Epithelial cell of proximal tubule (primary cell): ENCODE data around the gene CYSTM1. TPM values are rescaled to one million over a fixed set of nuclear protein-coding genes. Genes with fewer than 3 reads are reported as not detected.

ENCODE experiments used
- DNase-seq: peaks from one replicate; pipeline ENCODE4 v3.0.0-alpha.2; 2011; ENCODE audit warnings: low read depth
- H3K4me3 ChIP-seq: 2 replicates; pipeline ENCODE4 v1.5.1; 2011; ENCODE audit warnings: low read depth, mild to moderate bottlenecking, low read length
- CTCF ChIP-seq: conservative IDR thresholded peaks from 2 replicates; pipeline ENCODE4 v1.5.1; 2012; ENCODE audit warnings: low read depth, mild to moderate bottlenecking, low read length
- total RNA-seq: library from RNA; depleted of rRNA; stranded (reverse); fragments of >200 nt; gene quantifications from 2 replicates; pipeline ENCODE4 v1.2.3, GENCODE V29; 2015

Gene CYSTM1
- total RNA-seq: 57.4 and 161 TPM in 2 replicates

GRCh38 chr5:140174465-140175366 lies at the start of gene CYSTM1:
TSS of gene CYSTM1 (plus strand) at chr5:140175188. CDS start at chr5:140194466, 19,278 bp downstream.
- DNase-seq: no peak
- H3K4me3 ChIP-seq: peak within 1 kb of the TSS; percentile 64
- TF ChIP-seq CTCF: no peak

GRCh38 chr5:140125637-140126036 lies 49.4 kb upstream of the CYSTM1 start, which contains the start of gene IGIP:
TSS of gene IGIP (plus strand) at chr5:140125937. CDS start at chr5:140128477, 2,540 bp downstream.
- DNase-seq: no peak
- TF ChIP-seq CTCF: no peak
- no peak within 1 kb of the TSS for H3K4me3 ChIP-seq

- no peak for TF ChIP-seq CTCF
- DNase-seq: no peak
- H3K4me3 ChIP-seq: no peak overlapping the region
These were observed 48.5 kb upstream of the CYSTM1 start for GRCh38 chr5:140126315-140127012.

- no peak overlapping the region for H3K4me3 ChIP-seq
- no peak for TF ChIP-seq CTCF
- no peak for DNase-seq
These were observed 46.6 kb upstream of the CYSTM1 start for GRCh38 chr5:140128376-140128775.

GRCh38 chr5:140130949-140131733 lies 43.8 kb upstream of the CYSTM1 start:
- no peak overlapping the region for H3K4me3 ChIP-seq
- DNase-seq: no peak
- no peak for TF ChIP-seq CTCF

- DNase-seq: peak; percentile 74
- no peak overlapping the region for H3K4me3 ChIP-seq
- TF ChIP-seq CTCF: no peak
These were observed 43.0 kb upstream of the CYSTM1 start for GRCh38 chr5:140131967-140132409.
